HG03066 (cell line): ENCODE measurements around the gene PDE6B.
"Not testable (repeated sequence)": the region's sequence is repeated elsewhere in the genome, so short reads cannot be mapped to it uniquely, and the experiment has no call there.

Source experiments
- ATAC-seq: cut with Tn5 transposase; IDR thresholded peaks from one replicate; pipeline ENCODE4 v1.9.1; 2021; ENCODE audit warnings: low read depth; ENCODE audit not compliant: unreplicated experiment

The PDE6B gene

DNA sequence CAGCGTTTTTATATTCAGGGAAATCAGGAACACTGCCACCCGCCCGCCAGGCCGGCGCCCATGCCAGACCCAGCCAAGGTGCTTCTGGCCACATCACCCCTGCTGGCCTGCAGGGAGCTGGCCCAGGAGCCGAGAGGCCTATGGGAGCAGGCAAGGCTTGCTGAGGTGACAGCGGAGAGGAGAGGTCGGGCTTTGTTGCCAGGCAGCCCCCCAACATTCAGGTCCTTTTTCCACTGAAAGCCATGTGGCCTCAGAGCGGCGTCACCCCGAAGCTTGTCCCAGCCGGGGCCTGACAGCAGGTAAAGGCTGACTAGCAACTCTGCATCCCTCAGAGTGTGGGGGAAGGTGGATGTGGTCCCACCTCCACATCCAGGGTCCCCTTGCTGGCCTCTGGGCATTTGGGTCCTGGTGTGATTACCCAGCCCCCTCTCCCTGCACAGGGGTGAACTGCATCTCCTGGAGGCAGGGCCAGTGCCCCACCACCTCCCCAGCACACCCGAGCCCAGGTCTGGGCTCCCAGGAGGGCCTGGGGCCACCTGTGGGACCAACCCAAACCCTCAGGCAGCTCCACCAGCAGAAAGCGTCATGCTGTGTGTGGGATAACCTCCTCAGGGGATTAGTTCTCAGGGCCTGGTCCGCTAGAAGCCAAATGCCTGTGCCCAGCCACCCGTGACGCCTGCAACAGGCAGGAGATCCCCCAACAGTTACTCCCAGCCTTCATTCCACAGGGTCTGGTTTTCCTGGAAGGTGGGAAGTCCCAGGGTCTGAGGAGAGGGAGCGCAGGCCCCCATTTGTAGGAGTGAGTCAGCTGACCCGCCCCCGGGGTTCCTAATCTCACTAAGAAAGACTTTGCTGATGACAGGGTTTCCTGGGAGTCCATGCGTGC, at the start of gene PDE6B:
PDE6B (plus strand) TSS at position 869 of the 886 bp plus-strand sequence. CDS start 54 bp downstream, outside the sequence.
- no peak for ATAC-seq

DNA sequence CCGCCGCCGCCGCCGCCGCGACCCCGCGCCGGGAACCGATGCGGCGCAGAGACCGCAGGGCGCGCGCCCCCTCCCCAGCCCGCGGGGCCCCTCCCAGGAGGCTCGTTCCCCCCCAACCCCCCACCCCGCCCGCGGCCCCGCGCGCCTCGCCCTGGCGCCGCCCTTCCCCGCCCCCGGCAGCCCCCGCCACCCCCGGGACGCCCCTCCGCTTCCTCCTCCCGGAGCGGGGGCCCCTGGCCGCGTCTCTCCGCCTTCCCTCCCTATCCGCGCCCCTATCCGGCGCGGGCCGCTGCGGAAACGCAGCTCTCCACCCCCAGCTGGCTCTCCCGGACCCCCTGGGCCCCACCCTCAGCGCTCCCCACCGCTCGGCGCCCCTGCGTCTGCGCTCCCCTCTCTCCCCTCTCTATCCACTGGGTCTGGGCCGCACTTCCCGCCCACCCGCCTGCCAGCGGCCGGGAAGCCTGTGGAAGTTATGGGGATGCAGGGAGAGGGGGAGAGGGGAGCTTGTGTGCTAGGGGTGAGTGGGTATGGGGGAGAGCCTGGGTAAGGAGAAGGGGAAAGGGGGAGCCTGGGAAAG, 49.0 kb upstream of the PDE6B start, which contains the start of gene TMEM271:
TMEM271 (minus strand) TSS at position 51 of the 577 bp plus-strand sequence. CDS start 233 bp downstream, outside the sequence.
- no peak for ATAC-seq

DNA sequence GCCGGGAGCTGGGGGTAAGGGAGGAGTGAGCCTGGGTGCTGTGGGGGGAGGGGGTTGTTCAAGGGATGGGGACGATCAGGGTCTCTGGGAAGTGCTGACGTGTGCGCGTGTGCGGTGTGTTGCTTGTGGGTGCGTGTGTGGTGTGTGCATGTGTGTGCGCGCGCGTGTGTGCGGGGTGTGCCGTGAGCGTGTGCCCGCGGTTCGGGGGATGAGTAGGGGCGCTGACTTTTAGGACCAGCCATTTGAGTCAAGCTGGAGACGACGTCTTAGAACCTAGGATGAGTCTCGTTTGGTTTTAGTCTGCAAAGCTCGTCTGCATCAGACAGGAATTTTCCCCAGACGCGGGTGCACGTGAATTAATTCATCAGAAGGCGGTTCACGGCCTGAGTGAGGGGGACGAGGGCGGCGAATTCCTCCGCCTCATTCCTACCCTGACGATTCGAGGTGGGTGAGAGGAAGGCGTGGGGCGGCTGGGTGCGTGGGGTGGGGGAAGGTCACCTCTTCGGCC, 48.3 kb upstream of the PDE6B start:
- no peak for ATAC-seq

DNA sequence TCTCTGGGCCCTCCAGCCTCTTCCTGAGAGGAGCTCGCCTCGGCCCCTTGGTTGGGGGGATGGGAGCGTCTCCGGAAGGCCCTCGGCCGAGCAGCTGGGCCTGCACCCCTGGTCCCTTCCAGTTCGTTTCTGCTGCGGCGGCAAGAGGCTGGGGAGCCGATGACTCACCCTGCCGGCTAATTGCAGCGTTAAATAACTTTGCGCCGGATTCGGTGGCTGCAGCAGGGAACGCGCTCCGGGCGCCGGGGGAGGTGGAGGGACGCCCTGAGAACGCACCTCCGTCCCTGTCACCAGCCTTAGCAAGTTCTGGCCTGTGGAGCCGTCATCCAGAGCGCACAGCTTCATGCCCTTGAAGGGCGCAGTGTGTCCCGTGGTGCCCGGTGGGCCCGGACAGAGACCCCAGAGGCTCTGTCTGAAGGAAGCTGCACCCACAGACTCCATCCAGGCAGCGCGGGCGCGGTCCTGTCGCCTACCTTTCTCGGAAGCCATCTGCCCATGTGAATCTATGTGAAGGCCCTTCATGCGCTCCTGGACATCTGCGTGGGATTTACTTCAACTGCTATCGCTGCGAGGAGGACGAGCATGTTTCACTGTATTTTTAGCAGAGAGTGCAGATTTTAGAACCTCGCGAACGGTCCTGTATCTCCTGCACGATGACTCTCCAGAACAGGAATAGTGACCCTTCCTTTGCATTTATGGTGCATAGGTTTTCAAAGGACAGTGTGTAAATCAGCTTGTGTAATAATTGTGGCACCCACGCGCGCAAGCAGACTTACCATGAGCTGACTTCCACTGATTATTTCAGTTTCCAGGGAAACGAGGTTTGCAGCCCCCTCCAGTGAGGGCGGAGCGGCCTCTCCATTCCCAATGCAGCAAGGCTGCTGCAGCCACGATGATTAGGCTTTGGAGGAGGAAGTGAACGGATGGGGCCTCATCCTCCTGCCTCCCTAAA, 47.6 kb upstream of the PDE6B start:
- no peak for ATAC-seq

DNA sequence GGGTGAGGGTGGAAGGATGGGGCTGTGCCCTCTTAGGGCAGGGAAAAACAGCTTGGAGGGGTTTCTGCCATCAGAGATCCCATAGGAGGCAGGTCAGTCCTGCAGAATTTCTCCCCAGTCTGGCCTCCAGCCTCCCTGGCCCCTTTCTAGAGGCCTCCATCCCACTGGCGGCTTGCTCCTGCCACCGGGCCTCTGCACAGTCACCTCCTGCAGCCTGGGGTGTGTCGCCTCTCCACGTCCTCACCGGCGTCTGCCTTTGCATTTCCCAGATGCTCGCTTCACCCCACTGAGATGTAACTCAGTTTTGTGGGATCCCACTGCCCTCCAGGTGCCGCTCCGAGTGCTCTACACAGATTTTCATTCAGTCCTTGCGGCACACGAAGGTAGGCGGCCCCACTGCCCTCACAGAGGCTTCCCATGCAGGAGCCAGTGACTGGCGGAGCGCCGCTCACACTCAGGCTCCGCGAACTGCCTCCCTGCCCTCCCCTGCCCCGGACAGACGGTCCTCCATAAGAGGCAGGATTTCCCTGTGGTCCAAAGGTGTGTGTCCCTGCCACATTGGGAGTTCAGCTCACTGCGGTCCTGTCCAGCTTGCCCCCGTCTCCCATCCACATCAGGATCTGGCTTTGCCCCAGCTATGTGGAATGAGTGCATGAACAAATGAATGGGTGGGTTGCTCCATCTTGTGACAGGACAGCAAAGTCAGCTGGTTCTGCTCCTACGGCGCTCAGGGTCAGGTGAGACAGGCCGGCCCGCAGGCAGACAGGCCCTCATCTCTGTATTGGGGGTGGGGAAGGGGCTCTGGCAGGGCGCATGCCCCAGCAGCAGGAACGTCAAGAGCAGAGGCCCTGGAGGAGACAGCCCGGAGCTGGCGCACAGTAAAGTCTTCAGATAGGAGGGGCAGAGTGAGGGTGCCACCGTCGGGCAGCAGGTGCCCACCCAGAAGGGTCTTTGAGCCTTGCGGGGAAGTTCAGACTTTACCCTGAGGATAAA, 46.6 kb upstream of the PDE6B start:
- ATAC-seq, result no peak

DNA sequence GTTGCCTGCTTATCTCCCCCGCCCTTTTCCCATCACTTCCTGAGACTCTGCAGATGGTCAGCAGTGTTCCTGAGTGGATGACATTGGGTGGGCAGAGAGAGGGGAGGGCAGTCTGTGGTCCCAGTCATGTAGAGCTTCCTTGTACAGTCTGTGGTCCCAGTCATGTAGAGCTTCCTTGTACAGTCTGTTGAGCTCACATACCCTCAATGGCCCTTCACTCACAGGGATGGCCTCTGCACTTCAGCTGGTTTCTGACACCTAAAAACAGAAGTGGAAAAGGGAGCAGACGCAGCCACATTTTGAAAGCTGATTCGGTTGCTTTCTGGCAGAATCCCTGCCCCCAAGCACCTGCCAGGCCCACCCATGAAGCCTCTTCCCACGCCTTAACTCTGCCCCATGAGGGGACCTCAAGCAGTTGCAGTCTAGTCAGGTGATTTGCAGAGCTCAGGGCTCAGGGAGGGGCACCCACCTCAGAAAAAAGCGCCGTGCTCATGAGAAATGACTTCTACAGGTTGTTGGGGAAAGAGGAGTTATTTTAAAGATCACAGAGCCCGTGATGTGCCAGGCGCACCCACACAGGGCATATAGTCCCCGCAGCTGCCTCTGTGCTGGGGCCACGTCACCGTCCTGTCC, 45.7 kb upstream of the PDE6B start:
- ATAC-seq, result no peak

DNA sequence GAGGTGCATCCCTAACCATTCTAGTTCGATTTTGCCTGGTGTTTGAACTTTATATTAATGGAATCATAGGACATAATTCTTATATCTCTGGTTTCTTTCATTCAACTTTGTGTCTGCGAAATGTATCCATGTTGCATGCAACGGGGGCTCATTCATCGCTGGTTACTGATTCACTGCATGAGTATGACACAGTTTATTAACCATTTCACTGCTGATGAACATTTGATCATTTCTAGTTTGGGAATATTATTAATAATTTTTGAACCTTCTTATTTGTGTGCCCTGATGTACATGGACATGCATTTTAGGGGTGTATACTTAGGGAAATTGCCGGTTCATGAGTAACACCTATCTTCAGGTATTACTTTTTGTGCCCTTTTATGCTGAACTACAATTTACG, 44.2 kb upstream of the PDE6B start:
- ATAC-seq, result no peak

DNA sequence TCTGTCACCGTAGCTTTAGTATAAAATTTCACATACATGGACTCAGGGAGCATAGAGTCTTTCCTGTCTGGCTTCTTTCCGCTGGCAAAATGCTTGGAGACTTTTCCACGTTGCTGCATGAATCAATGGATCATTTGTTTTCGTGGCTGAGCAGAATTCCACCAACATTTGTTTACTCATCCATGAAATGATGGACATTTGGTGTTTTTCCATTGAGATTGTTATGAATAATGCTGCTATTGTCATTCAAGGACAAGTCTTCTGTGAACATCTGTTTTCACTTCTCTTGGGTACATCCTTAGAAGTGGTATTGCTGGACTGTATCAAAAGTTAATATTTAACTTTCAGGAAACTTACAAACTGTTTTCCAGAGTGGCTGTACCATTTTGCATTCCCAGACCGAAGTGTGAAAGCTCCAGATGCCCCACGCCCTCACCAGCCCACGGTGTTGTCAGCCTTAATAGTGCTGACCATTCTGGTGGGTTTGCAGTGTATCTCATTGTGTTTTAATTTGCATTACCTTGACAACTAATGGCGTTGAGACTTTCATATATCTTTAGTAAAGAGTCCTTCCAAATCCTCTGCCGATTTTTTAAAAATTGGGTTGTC, 43.5 kb upstream of the PDE6B start:
- ATAC-seq, result no peak

DNA sequence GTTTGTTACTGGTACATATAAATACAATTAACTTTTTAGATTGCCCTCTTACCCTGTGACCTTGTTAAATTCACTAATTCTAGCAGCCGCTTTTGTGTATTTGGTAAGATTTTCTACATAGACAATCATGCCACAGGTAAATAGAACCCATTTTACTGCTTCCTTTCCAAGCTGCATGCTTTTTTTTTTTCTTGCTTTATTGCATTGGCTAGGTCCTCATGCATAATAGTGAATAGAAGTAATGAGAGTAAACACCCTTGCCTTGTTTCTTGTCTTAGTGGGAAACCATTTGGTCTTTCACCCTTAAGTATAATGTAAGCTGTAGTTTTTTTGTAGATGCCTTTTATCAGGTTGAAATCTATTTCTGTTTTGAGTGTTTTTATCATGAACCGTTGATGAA, 41.6 kb upstream of the PDE6B start:
- no peak for ATAC-seq

DNA sequence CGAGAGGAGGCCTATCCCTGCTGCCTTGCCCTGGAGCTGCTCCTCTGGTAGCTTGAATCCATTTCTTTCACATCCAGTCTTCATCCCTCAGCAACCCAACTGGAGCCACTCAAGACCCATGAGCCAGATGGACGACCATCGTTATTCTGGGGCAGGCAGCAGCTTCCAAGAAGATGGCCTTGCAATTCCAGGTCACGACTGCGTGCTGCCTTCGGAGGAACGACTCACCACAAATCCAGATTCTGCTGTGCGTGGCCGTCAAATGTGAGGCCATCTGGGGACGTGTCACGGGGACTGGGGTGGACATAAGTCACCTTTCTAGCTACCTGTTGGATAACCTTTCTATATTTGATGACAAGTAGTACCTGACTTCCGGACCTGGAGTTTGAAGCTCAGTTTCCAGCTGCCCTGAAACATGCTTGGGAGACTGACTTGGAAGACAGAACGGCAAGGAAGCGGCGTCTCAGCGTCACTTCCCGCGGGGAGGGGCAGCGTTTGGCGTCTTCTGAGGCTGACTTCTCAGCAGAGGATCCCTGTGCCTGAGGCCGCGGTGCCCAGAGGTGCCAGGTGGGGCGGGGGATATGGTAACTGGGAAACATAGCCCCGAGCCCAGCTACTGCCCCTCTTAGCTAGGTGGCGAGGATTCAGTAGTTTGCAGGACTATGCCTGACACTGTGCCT, 37.6 kb upstream of the PDE6B start:
- ATAC-seq, result no peak

DNA sequence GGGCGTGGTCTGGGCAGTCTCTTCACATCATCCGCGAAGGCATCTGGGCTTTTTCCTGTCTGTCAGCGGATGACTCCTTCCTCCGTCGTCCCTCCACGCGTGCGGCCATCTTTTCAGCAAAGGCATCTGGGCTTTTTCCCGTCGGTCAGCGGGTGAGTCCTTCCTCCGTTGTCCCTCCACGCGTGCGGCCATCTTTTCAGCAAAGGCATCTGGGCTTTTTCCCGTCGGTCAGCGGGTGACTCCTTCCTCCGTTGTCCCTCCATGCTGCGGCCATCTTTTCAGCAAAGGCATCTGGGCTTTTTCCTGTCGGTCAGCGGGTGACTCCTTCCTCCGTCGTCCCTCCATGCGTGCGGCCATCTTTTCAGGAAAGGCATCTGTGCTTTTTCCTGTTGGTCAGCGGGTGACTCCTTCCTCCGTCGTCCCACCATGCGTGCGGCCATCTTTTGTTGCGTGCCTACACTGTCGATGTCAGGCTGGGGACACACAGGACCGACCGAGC, 37.0 kb upstream of the PDE6B start:
- ATAC-seq, result no peak

DNA sequence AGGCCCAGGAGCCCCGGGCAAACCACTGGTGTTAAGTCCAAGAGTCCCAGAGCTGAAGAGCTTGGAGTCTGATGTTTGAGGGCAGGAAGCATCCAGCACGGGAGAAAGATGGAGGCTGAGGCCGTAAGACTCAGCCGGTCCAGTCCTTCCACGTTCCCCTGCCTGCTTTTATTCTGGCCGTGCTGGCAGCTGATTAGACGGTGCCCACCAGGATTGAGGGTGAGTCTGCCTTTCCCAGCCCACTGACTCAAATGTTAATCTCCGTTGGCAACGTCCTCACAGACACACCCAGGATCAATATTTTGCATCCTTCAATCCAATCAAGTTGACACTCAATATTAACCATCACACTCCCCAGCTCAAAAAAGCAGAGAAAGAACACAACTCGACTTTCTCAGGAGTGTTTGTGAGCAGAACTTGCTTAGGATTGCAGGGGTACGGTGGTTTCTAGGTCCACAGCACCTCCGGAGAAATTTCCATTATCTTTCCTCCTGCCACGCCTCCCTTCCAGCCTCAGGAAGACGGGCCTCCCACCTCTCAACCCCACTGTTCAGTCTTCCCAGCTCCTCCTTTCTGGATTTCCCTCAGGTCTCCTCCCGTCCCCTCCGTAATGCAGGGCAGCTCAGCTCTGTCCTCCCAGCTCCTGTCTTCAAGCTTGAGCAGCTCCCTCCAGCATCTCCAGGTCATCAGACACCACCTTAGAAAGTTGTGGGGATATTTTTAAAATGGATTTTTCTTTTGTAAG, 36.0 kb upstream of the PDE6B start:
- ATAC-seq, result no peak

DNA sequence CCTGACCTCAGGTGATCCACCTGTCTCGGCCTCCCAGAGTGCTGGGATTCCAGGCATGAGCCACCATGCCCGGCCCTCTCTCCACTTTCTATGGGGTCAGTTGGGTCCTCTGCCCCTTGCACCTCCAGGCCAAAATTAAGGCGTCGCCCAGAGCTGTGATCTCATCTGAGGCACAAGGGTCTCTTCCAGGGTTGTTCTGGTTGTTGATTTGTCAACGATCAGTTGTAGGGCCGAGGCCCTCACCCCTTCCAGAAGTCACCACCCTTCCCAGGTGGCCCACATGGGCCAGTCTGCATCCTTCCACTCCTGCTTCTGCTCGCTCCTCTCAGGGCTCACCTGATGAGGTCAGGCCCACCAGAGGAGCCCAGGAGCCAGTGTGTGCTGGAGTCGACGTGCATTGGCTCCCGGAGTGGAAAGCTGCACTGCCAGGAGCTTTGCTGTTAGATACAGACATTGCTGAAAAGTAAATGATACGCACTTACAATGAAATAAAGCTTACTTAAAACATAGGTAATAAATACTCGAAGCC, 35.0 kb upstream of the PDE6B start:
- no peak for ATAC-seq

DNA sequence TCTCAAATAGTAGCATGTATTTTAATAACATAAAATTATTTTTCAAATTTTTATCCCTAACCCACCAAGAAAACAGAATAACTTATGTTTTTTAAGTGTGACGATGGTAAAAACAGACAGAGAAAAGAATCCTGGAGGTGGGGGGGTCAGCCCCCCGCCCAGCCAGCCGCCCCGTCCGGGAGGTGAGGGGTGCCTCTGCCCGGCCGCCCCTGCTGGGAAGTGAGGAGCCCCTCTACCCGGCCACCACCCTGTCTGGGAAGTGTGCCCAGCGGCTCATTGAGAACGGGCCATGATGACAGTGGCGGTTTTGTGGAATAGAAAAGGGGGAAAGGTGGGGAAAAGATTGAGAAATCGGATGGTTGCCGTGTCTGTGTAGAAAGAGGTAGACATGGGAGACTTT, 33.2 kb upstream of the PDE6B start:
- not testable (repeated sequence) for ATAC-seq

DNA sequence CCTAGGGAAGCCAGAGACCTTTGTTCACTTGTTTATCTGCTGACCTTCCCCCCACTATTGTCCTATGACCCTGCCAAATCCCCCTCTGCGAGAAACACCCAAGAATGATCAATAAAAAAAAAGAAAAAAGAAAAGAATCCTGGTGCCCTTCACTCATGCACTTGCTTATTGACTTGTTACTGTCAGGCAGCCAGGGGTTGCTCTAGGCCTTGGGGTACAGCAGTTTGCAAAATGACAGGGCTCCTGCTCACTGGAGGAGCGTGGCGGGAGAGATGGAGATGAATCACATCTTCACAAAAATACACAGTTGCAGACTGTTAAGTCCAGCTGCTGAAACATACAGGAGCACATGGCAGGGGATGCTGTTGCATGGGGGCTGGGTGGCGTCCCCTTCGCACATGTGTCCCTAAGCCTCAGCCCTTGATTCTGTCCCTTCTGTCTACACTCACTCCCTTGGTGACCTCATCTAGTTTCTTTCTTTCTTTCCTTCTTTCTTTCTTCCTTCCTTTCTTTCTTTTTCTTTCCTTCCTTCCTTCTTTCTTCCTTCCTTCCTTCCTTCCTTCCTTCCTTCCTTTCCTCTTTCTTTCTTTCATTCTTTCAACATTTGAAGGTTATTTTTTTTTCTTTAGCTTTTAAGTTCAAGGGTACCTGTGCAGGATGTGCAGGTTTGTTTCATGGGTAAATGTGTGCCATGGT, 32.4 kb upstream of the PDE6B start:
- no peak for ATAC-seq

DNA sequence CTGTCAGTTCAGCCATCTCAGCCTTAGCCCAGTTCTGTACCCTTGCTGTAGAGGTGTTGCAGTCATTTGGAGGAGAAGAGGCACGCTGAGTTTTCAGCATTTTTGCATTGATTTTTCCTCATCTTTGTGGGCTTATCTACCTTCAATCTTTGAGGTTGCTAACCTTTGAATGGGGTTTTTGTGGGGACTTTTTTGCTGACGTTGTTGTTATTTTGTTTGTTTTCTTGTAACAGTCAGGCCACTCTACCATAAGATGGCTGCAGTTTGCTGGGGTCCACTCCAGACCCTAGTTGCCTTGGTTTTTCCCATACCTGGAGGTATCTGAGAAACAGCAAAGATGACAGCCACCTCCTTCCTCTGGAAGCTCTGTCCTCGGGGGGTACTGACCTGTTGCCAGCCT, 26.4 kb upstream of the PDE6B start:
- ATAC-seq, result no peak
